ENCODE results near the gene ACOXL. TPM values are rescaled to one million over a fixed set of nuclear protein-coding genes. Genes with fewer than 3 reads are reported as not detected.
"Not testable (repeated sequence)": the region's sequence is repeated elsewhere in the genome, so short reads cannot be mapped to it uniquely, and the experiment has no call there.

The ACOXL gene
- total RNA-seq, 1 donor from 2014 or later, result 52.7 TPM

DNA sequence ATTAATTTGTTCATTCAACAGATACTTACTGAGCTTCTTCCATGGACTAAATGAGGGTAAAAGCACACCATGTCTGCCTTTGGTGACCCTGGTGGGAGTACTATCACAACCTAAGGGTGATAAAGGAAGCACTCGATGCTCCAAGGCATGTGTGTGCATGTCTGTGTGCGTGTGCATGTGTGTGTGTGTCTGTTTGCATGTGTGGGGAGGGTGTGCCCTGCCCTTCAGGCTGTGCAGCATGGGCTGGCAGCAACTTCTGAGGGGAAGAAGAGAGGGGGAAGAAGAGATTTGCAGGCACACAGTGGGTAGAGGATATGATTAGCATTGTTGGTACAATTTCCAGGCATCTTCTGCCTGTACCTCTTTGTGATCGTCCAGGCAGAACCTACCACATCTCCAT, 121.6 kb downstream of the ACOXL start:
- no peak for DNase-seq (ENCODE audit: low spot score)

DNA sequence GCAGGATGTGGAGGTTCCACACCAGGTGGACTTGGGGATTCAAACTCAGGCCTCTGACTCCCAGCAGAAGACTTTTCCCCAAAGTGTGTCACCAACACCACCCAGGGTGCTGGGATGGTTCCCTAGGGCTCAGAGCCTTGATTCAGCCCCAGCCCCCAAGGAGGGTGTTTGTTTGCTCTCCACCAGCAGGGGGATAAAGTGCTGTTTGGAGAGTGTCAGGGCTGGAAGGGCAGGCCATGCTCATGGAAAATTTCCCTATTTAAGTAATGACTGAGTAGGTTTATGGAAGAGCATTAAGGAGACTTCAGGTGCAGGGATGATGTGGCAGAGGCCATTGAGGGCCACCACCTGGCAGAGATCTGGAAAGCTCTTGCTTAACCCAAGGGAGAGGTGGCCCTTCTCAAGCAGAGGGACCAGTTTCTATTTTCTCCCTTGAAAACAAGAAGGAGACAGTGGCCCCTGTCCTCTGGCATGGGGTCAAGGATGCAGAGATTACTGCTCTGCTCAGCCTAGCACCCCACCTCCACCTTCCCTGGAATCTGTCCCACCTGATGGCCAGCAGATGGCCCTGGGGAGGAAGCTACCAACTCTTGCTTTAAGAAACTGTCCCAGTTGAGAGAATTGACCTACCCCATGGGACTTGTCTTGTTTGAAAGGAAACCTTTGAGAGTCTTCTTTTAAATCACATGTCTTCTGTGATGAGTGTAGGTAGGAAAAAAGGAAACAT, 122.1 kb downstream of the ACOXL start:
- no peak for DNase-seq (ENCODE audit: low spot score)

DNA sequence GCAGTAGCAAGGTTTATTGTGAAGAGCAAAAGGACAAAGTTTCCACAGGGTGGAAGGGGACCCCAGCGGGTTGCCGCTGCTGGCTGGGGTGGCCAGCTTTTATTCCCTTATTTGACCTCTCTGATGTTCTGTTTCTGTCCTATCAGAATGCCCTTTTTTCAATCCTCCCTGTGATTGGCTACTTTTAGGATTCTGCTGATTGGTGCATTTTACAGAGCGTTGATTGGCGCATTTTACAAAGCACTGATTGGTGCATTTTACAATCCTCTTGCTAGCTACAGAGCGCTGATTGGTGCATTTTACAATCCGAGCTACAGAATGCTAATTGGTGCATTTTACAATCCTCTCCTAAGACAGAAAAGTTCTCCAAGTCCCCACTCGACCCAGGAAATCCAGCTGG, 123.5 kb downstream of the ACOXL start:
- DNase-seq (ENCODE audit: low spot score), result not testable (repeated sequence)

DNA sequence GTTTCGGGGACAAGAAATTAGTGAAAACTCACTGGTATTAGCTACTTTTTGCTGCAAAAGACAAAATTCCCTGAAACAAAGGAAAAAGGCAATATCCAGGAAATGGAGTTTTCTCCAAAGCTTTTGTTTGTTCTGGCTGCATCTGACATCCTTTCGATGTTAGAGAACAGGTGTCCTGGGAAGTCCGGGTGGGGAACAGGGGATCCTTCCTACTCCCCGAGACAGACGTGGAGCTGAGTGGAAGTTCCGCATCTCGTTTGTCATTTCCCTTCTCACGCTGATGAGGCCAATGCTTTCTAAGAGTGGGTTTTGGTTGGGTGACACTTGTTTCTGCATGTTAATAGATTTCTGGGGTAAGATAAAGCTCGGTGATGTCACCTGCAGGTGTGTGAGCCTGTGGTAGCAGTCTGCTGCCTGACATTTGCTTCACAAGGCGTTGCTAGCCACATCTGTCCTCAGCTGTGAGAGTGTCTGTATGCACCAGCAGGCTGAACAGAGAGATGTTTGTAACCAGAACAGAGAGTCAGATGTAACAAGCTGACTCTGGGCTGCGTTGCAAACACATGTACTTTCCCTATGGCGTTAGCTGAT, 125.9 kb downstream of the ACOXL start:
- no peak for DNase-seq (ENCODE audit: low spot score)

DNA sequence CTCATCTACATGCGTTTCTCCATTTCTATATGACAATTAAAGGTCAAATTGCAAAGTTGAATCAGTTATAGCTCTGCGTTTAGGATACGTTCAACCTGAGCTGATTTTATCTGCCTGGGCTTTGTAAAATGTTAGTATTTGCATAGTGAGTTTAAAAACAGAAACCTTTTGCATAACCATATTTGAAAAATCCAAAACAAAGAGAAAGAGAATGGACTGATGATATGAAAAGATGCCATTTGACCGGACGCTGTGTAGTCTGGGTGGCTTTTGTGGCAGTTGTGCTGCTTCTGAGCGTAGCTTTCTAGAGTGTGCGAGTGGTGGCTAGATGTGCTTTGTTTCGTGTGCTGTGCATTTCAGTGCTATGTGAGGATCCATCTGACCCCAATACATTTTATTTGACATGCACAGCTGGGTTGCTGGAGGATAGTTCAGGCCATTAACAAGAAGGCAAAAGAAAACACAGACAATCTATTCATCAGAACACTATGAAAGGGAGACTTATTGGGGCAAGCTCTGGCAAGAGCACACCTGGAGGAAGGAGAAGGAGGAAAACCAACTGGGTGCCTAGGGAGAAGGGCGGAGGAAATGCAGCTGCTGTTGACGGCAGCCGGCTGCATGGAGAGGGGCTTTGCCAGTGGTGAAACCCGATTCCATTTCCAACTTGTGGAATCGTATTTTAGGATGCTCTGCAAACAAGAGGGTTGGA, 126.8 kb downstream of the ACOXL start:
- no peak for DNase-seq (ENCODE audit: low spot score)

DNA sequence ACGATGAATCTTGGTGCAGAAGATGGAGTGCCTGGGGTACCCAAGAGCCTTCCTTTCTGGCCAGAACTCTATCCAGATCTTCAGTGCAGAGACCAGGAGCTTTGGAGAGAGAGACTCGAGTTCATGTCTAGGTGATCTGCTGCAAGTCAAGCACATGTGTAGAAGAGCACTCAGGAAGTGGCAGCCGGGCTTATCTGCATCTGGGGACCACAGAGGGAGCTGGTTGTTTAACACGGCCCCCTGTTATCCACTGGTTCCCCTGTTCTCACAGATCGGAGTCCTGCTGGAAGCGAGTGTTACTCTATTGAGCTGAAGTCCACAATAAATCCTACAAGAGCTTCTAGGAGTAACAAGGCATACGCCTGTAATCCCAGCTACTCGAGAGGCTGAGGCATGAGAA, 128.3 kb downstream of the ACOXL start:
- no peak for DNase-seq (ENCODE audit: low spot score)

DNA sequence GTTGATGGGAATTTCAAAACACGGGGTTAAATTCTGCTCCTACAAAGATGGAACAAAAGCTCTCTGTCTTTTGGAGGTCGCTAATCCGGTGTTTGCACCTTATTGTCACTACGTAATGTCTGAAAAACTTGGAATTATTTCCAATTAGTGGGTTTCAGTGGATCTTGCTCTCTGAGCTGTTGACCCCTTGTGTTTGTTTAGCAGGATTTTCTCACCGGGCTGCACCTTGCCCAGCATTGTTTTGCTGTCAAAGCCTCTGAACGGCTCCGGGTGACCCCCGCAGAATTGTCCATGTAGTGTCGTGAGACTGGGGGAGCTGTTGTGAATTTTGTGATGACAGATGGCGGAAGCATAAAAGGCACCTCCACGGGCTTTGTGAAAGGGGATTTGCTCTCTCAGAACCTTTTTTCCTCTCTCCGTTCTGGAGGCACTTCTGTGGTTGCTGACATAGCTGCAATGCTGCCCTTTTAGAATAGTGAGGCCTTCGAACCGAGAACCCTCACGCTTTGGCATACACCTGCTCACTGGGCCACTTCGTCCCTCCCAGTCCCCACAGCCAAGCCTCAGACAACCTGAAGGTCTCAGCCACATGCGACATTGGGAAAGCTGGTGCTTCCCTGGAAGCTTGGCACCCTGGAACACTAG, 129.4 kb downstream of the ACOXL start:
- no peak for DNase-seq (ENCODE audit: low spot score)

DNA sequence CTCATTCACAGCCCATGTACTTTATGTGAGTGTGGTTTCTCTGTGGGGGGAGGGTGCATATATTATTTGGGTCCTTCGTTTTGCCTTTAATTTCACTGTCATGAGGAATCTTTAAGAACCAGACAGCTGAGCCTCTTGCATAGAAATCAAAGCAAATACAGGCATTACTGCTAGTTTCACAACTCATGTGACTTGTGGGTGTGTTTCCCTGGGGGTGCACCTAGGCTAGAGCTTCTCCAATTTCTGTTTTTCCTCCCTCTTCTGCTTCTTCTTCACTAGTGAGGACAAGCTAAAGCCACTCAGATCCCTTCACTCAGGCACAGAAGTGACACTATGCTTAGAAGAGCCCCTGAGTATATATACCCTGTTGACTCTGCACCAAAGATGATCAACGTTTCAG, 131.4 kb downstream of the ACOXL start:
- no peak for DNase-seq (ENCODE audit: low spot score)

DNA sequence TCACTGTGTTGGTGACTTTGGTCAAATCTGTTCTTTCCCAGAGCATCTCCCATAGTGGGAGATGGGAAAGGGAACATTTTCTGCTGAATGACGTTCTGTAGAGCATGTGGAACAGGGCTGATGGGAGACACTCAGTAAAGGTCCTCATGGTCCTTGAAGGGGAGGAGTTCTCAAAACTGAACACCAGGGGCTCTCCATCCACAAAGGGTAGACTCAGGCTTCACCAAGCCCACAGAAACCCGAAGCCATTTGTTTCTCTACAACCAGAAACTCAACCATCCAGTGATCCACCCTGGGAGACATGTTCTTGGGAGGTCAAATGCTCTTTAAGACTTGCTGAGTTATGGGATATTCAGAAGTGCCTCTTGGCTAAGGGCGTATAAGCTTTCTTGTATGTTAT, 131.8 kb downstream of the ACOXL start:
- no peak for DNase-seq (ENCODE audit: low spot score)

DNA sequence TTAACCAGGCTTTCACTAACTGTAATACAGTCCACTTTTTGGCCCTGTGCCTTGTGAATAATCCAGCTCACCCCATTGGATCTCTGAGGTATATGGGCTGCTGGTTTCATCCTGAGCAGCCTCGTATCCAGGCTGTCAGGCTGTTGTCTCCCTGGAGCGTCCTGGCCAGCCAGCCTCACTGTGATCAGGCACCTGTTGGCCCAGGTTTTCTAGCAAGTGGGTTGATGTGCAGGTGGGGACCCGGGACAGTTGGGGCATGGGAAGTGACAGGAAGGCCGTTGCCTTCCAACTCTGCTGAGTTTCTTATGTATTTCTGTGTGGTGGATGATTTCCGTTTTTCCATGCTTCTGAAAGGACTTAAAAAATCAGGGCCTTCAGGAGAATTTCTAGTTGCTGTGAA, 132.4 kb downstream of the ACOXL start:
- DNase-seq (ENCODE audit: low spot score), result no peak

DNA sequence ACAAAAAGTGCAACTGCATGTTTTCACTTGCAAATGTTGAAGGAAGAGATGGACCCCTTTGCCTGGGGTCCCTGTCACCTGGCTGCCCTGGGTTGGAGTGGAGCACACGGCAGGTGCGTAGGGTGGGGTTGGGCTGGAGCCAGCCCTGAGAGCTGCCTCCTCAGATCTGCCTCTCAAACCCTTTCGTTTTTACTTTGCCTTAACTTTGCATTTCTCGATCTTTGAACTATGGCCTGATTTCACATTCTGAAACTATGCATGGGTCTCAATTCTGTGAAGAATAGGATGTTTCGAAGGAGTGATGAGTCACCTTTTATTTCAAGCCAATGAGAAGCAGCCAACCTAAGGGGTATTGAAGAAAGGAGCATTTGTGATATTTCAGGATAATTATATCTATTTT, 132.8 kb downstream of the ACOXL start:
- DNase-seq (ENCODE audit: low spot score), result no peak

DNA sequence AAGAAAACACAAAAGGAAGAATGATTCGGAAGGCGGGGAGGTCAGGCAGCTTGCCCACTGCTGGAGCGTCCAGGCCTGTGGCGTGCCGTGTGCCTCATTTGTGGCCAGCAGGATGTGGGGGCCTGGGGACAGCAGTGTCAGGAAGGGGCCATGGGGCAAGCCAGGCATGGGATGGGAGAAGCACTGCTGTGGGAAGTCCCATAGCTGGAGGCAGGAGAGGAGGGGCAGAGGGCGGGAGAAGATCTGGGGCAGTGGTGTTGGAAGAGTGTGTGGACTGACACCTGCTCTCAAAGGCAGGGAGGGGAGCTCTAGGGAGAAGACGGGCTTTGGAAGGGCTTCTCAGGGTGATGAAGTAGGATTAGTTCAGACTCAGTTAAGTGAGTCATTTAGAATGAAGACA, 133.7 kb downstream of the ACOXL start:
- DNase-seq (ENCODE audit: low spot score), result no peak

DNA sequence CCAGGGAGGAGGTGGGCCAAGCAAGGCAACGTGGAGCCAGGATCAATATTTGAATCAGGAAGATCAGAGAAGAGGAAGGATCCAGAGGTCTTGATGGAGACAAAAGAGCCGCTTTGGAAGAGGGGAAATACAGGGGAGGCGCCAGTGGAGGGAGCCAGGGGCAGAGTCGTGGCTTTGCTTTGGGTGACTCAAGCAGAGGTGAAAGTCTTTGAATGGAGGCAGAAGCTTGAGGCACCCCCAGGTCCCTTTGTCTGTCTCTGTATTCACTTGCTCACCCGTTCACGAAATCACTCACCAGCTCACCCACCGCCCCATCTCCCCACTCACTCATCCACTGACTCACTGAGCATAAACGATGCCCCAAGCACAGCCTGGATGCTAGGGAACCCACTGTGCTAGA, 134.1 kb downstream of the ACOXL start:
- no peak for DNase-seq (ENCODE audit: low spot score)

DNA sequence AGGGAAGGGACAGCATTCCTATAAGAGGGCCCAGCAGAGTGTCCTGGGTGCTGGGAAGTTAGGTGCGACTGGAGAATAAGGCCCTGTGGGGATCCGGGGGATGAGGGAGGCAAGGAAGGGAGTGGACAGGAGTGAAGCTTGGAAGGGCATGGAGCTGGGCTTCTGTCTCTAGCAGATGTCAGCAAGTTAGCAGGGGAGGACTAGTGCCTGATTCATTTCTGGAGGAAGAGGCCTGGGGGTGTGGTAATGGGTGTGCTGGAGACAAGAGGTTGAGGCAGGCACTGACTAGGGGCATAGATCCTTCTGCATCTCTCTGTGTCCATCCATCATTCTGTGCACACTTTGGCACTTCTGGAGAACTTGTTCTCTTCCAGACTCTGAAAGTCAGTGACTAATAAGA, 134.7 kb downstream of the ACOXL start:
- no peak for DNase-seq (ENCODE audit: low spot score)

DNA sequence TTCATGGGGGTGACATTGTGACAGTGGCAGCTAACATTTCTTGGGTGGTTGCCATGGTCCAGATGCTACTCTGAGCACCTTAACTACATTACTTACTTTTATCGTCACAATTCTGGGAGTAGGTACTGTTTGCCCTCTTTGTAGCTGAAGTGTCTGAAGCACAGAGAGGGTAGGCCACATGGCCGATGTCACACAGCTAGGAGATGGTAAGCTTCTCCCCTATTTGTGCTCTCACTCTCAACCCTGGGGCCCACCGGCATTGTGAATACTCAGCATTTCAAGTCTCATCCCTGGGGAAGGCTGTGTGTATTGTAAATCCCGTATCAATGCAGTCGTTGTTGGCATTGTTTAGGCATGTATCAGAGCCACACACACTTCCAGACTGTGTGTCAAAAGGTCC, 136.6 kb downstream of the ACOXL start:
- DNase-seq (ENCODE audit: low spot score), result no peak

DNA sequence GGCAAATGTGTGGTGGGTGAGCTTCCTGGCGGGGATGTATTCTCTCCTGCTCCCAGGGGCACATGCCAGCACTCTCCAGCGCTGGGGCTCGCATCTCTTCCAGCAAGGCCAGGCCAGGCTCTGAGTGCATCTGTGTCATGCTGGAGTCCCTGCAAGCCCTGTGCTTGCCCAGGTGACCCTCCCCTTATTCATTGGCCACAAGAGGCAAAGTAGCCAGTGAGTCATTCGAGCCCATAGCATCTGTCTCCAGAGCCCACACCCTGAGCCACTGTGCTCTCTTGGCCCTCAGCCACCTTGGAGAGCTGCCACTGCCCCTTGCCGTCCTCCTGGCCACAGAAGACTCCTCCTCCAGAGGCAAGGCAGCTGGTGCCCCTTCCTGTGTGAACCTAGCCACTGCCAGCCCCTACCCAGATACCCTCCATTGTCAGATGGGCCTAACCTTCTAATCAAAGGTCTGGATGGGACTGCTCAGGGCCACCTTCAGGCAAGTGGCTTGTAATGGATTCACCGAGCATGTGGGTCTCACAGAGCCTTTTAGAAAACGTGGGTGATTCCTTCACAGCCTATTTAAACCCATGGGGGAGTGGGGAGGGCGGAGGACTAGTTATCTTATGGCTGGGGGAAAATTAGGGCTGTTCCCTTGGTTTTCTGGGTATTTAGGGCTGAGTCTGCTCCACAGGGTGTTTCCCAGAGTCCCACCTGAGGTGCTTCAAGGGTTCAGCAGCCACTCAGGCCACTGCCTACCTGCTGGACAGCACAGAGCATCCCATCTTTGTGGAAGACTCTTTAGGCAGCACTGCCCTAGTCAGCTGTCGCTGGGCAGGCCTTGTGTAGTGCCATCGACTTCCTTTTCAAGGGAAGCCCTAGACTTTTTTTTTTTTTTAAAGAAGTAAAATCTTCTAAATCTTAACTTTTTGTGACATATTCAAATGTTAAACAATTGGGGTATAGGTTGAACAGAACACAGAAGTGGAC, 137.4 kb downstream of the ACOXL start:
- no peak for DNase-seq (ENCODE audit: low spot score)

DNA sequence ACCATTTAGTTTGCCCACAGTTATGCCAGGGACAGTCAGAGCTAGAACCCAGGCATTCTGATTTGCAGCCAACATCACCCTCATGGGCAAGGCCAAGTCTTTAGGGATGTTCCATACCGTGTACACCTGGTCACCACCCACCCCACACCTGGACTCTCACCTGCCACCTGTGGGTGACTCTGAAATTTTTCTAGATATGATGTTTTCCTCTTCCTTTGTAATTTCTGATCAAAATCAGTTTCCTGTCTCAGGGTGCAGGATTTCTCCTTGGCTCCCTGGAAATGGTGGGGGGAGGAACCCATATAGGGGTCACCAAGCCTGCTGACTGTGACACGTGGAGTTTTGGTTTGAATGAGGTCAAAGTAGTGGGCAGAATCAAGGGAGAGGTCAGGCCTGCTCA, 138.2 kb downstream of the ACOXL start:
- DNase-seq (ENCODE audit: low spot score), result no peak

DNA sequence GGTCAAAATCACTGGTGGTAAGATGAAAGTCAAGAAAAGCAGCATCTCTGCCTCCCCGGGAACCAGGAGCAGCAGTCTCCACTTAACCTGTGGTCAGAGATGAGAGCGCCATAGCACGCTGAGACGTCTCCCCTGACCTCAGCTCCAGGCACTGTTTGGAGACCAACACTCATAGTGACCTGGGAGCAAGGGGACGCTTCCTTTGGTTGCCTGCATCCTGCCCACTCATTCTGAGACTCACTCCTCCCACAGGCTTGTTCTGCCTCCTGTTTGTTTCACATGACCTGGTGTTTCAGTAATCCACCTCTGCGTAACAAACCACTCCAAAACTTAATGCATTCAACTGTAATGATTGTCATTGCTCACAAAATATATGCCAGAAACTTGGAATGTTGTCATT, 139.3 kb downstream of the ACOXL start:
- no peak for DNase-seq (ENCODE audit: low spot score)

DNA sequence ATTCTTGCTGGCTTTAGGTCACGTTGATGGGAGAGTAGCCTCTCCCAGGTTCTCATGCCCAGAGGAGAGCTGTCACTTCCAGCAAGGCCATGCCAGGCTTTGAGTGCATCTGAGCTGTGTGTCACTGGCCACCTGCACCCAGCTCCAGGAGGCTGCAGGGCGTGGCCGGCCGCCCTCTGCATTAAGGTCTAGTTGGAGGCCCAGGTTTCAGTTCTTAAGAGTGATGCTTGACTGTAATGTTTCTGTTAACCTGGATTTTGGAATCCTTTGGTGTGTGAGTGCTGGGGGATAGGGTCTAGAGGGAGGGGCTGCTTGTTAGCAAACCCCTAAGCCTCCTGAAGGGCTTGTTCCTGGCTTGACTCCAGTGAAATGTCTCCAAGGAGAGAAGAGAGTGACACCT, 140.1 kb downstream of the ACOXL start:
- DNase-seq (ENCODE audit: low spot score), result no peak

DNA sequence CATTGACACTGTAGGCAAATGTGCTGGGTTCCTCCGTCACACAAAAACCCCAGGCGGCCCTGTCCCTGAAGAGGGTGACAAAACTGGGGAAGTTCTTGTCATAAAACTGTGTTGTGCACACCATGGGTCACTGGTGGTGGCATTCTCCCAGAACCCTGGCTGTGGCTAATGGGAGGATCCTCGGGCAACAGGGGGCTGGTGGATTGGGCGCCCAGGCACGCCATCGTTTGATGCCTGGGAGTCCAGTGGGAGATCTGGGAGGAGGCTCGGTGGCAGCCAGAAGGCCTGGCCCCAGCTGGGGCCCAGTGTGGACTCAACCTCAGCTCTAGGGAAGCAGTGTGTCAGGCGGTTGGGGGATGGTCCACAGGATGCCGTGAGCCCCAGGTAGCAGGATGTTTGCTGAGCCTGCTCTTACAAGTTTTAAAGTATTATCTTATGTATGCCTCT, 140.7 kb downstream of the ACOXL start:
- no peak for DNase-seq (ENCODE audit: low spot score)

Measured in ureter (tissue), 1 donor.